B cell (primary cell): ENCODE results near the gene BTBD18. TPM values are rescaled to one million over a fixed set of nuclear protein-coding genes. Genes with fewer than 3 reads are reported as not detected.

Experiments used
- ATAC-seq: fragments of 200-7000 bp; cut with Tn5 transposase; one replicate; pipeline ENCODE4 v1.10.0; 2021; ENCODE audit warnings: low read depth, mild to moderate bottlenecking, moderate number of reproducible peaks, moderate library complexity
- CTCF ChIA-PET: fragments of 350-600 bp; sonication (Branson Sonifier 250); formaldehyde crosslinking; loops from one replicate; lab custom pipeline; 2021; ENCODE audit warnings: antibody characterized with exemption, inconsistent platforms; lab: Charles Lee
- POLR2A ChIA-PET: fragments of 350-600 bp; sonication (Branson Sonifier 250); formaldehyde crosslinking; loops from one replicate; lab custom pipeline; 2021; ENCODE audit warnings: antibody characterized with exemption; lab: Charles Lee
- DNase-seq: peaks from one replicate; pipeline ENCODE4 v3.0.0; 2013
- H2AFZ ChIP-seq: 2 replicates; pipeline ENCODE4 v1.6.1; 2012; ENCODE audit warnings: mild to moderate bottlenecking, low read depth, low read length; ENCODE audit not compliant: insufficient read depth, poor library complexity, severe bottlenecking
- H3K27ac ChIP-seq, 2 donors: 1 replicate in 1 of 2; 2 replicates in 1 of 2; pipeline ENCODE4 v1.5.1; 2012 to 2013; ENCODE audit warnings: low read length in 2 of 2, mild to moderate bottlenecking in 2 of 2, moderate library complexity in 1 of 2
- H3K27me3 ChIP-seq, 4 experiments: fragments of 200-600 bp in 1 of 4; sonication (generic) in 1 of 4; replicated peaks in 1 of 4; 1 replicate in 2 of 4; 2 replicates in 2 of 4; pipeline versions ENCODE4 v1.6.1 to v1.7.0; 2013 to 2016; ENCODE audit warnings: low read length in 3 of 4, mild to moderate bottlenecking in 2 of 4, mixed read lengths in 1 of 4, moderate library complexity in 1 of 4; ENCODE audit not compliant: insufficient read depth in 4 of 4, control insufficient read depth in 3 of 4; ENCODE audit errors: control extremely low read depth in 1 of 4
- H3K36me3 ChIP-seq, 2 experiments: replicated peaks in 1 of 2; 1 replicate in 1 of 2; 2 replicates in 1 of 2; pipeline versions ENCODE4 v1.6.1 to v1.7.1; 2013; ENCODE audit warnings: low read length in 1 of 2; ENCODE audit not compliant: insufficient read depth in 2 of 2, control insufficient read depth in 1 of 2; ENCODE audit errors: control extremely low read depth in 1 of 2, extremely low read depth in 1 of 2
- H3K4me1 ChIP-seq, 2 donors: fragments of 200-600 bp in 1 of 2; sonication (generic) in 1 of 2; 1 replicate in 1 of 2; 2 replicates in 1 of 2; pipeline versions ENCODE4 v1.5.1 to v1.6.1; 2013 to 2017; ENCODE audit warnings: low read length in 2 of 2; ENCODE audit not compliant: control insufficient read depth in 2 of 2, insufficient read depth in 2 of 2
- H3K4me2 ChIP-seq: replicated peaks from 2 replicates; pipeline ENCODE3; 2012; ENCODE audit warnings: mild to moderate bottlenecking, low read depth, low read length; ENCODE audit not compliant: poor library complexity, severe bottlenecking
- H3K4me3 ChIP-seq, 5 experiments: fragments of 200-600 bp in 1 of 5; sonication (generic) in 1 of 5; 1 replicate in 3 of 5; 2 replicates in 2 of 5; pipeline versions ENCODE4 v1.5.1 to v1.7.0; 2011 to 2016; ENCODE audit warnings: low read length in 4 of 5, mild to moderate bottlenecking in 4 of 5, low read depth in 2 of 5, control low read depth in 1 of 5, moderate library complexity in 1 of 5; ENCODE audit not compliant: insufficient read depth in 1 of 5; ENCODE audit errors: control extremely low read depth in 1 of 5, extremely low read depth in 1 of 5
- H3K79me2 ChIP-seq: fragments of 200-600 bp; sonication (generic); one replicate; pipeline ENCODE4 v1.6.0; 2016; ENCODE audit warnings: low read length; ENCODE audit not compliant: control insufficient read depth, insufficient read depth
- H3K9ac ChIP-seq: fragments of 200-600 bp; sonication (generic); 2 replicates; pipeline ENCODE4 v1.6.1; 2017; ENCODE audit warnings: mild to moderate bottlenecking, low read length, moderate library complexity
- H3K9me3 ChIP-seq, 3 donors: one replicate each; pipeline versions ENCODE4 v1.6.1 to v1.7.1; 2013; ENCODE audit warnings: low read length in 2 of 3; ENCODE audit not compliant: control insufficient read depth in 2 of 3, insufficient read depth in 1 of 3; ENCODE audit errors: control extremely low read depth in 1 of 3
- H4K20me1 ChIP-seq: 2 replicates; pipeline ENCODE4 v1.6.0; 2012; ENCODE audit warnings: mild to moderate bottlenecking, low read length; ENCODE audit not compliant: insufficient read depth, control insufficient read depth, poor library complexity, severe bottlenecking
- H3K27ac Mint-ChIP-seq: one replicate; pipeline ENCODE4 v1.8.0; 2021; ENCODE audit warnings: mixed read lengths
- H3K27me3 Mint-ChIP-seq: one replicate; pipeline ENCODE4 v1.8.0; 2021; ENCODE audit warnings: mixed read lengths
- H3K4me1 Mint-ChIP-seq: one replicate; pipeline ENCODE4 v1.8.0; 2021; ENCODE audit warnings: mixed read lengths
- H3K4me3 Mint-ChIP-seq: one replicate; pipeline ENCODE4 v1.8.0; 2021; ENCODE audit warnings: mixed read lengths
- H3K9me3 Mint-ChIP-seq: one replicate; pipeline ENCODE4 v1.8.0; 2022; ENCODE audit warnings: mixed read lengths; ENCODE audit not compliant: insufficient read depth
- CTCF ChIP-seq: fragments of 200-600 bp; IDR thresholded peaks from one replicate; pipeline ENCODE4 v1.8.0; 2022; ENCODE audit warnings: antibody characterized with exemption, mild to moderate bottlenecking
- EZH2 ChIP-seq: IDR thresholded peaks from 2 replicates; pipeline ENCODE4 v1.6.1; 2012; ENCODE audit warnings: borderline replicate concordance, low read depth, mild to moderate bottlenecking, moderate library complexity, low read length; ENCODE audit not compliant: insufficient read depth, poor library complexity, severe bottlenecking
- WGBS: methylation state at CpG from one replicate; pipeline ENCODE4 v1.1.5; 2013; ENCODE audit warnings: missing lambda C conversion rate; ENCODE audit not compliant: insufficient coverage; 5-methylcytosine and 5-hydroxymethylcytosine counted together
- intact Hi-C: fragments of 100-400 bp; cut with micrococcal nuclease; formaldehyde crosslinking; loops from one replicate; pipeline ENCODE4 v1.10.0; 2022
- polyA plus RNA-seq: library from polyadenylated mRNA; depleted of rRNA; stranded (reverse); fragments of >200 nt; gene quantifications from 2 replicates; pipeline ENCODE4 v1.2.3, GENCODE V29; 2012
- total RNA-seq, 2 donors: library from RNA; stranded (reverse); fragments of 120-200 nt in 1 of 2; gene quantifications; 1 replicate in 1 of 2; 2 replicates in 1 of 2; pipeline versions ENCODE4 v1.2.3 to v1.2.4, GENCODE V29; 2013 to 2022

The BTBD18 gene
- total and polyA plus RNA-seq, 2 donors (not counting 1 experiment from before 2014, with no cell fraction given), result not detected

GRCh38 chr11:57751176-57751575 lies 443 bp downstream of the BTBD18 start:
- H3K4me3 Mint-ChIP-seq, result no peak overlapping the region
- POLR2A ChIA-PET, result interaction anchor here (0.7 kb wide), 1 partner anchor 9 kb away, joined by 3 read pairs; the partner anchor contains the start of gene SELENOH
- H3K4me1 Mint-ChIP-seq, result peaks cover 11% of the 10 kb centered on the region
- no peaks in the 10 kb centered on the region for H3K27me3 Mint-ChIP-seq
- H3K4me1 ChIP-seq, result no peaks in the 10 kb centered on the region
- no peak for DNase-seq
- H3K4me2 ChIP-seq, result no peak overlapping the region
- H3K9me3 ChIP-seq, result no peaks in the 10 kb centered on the region
- TF ChIP-seq CTCF (no peak), EZH2 (no peak)
- CTCF ChIA-PET, result interaction anchor here (0.9 to 6.8 kb wide), 11 partner anchors 8 to 55 kb away, joined by 3 to 180 read pairs (median 5); partner anchors contain the start of genes CTNND1 and SELENOH
- H3K9ac ChIP-seq, result no peak overlapping the region
- no peak for ATAC-seq
- no peak overlapping the region for H3K4me3 ChIP-seq
- intact Hi-C loops, result loop anchor here (1.0 kb wide), 1 partner anchor 49 kb away; no protein-coding TSS in a partner anchor
- H2AFZ ChIP-seq, result no peak overlapping the region
- no peak overlapping the region for H3K27ac ChIP-seq
- peak overlapping the region; percentile 48 for H3K27ac Mint-ChIP-seq
- H4K20me1 ChIP-seq, result no peaks in the 10 kb centered on the region
- H3K79me2 ChIP-seq, result peaks cover 7% of the 10 kb centered on the region
- H3K9me3 Mint-ChIP-seq, result no peaks in the 10 kb centered on the region
- H3K36me3 ChIP-seq, result peaks cover 3 to 10% of the 10 kb centered on the region in 2 experiments
- H3K27me3 ChIP-seq, result no peaks in the 10 kb centered on the region

- TF ChIP-seq CTCF, result no peak
- Mint-ChIP-seq H3K9me3 (no peaks in the 10 kb centered on the region), H3K27me3 (no peaks in the 10 kb centered on the region), H3K27ac (peak overlapping the region; percentile 16), H3K4me3 (no peak overlapping the region), H3K4me1 (peaks cover 35% of the 10 kb centered on the region)
- intact Hi-C loops, result no loop called here
- Histone ChIP-seq H3K79me2 (peaks cover 32% of the 10 kb centered on the region), H3K27ac (peak overlapping the region in 1 of 2 donors; percentile 44), H3K9me3 (no peaks in the 10 kb centered on the region), H3K4me1 (peaks cover 11 to 26% of the 10 kb centered on the region in 2 donors), H4K20me1 (no peaks in the 10 kb centered on the region), H3K27me3 (no peaks in the 10 kb centered on the region), H3K36me3 (peaks cover 8 to 40% of the 10 kb centered on the region in 2 experiments), H3K4me2 (no peak overlapping the region), H3K4me3 (no peak overlapping the region), H2AFZ (no peak overlapping the region), H3K9ac (no peak overlapping the region)
- ChIA-PET POLR2A (interaction anchor here (0.6 kb wide), 2 partner anchors 31 to 37 kb away, joined by 3 to 7 read pairs; no protein-coding TSS in a partner anchor), CTCF (interaction anchor here (6.8 kb wide), 1 partner anchor 55 kb away, joined by 180 read pairs; no protein-coding TSS in a partner anchor)
- DNase-seq (no peak), ATAC-seq (no peak)
- no CpG with 5 or more reads among the region's 1 CpG for WGBS
Observed at GRCh38 chr11:57746920-57747319, 4.7 kb downstream of the BTBD18 start.
